ENCODE results near the gene RGL3.
"Not testable (repeated sequence)": the region's sequence is repeated elsewhere in the genome, so short reads cannot be mapped to it uniquely, and the experiment has no call there.

RGL3 gene

DNA sequence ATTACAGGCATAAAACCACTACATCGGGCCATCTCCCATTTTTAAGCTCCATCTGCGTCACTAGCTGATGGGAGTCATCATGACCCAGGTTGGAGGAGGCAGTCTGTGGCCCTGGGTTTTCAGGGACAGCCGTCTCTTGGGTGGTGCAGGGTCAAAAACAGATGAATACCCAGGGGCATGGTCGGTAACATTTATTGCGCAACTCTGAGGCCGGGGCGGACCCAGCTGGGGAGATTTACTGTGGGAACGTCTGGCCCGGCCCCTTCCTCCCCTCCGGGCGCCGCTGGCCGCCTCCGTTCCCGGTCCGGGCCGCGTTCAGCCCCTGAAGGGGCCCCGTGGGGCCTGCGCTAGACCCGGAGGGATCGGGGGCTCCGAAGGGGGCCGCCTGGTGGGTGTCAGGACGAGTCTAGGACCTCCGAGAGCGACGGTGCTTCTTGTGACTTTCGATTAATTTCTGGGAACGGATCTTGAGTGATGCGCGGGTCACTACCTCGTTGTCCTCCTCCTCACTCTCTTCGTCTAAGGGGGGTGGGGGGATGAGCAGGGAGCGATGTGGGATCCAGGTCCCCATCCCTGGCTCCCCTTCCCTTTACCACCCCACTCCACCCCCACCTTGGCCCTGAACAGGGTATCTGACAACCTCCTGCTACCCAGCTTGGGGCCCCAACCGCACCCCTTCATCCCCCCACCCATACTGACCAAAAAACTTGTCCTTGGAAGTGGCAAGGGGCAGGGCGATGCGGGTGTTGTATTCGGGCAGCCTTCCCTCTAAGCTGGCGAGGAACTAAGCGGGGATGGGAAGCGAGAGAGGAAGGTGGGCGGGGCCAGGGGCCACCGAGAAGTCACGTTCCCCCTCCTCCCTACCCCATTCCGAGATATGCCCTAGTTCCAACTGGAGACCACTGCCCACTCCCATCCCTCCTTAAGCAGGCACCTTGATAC is 1.6 kb upstream of the RGL3 start:
- DNase-seq (ENCODE audit: low spot score): peak; percentile 62
- TF ChIP-seq, protein P1, sequence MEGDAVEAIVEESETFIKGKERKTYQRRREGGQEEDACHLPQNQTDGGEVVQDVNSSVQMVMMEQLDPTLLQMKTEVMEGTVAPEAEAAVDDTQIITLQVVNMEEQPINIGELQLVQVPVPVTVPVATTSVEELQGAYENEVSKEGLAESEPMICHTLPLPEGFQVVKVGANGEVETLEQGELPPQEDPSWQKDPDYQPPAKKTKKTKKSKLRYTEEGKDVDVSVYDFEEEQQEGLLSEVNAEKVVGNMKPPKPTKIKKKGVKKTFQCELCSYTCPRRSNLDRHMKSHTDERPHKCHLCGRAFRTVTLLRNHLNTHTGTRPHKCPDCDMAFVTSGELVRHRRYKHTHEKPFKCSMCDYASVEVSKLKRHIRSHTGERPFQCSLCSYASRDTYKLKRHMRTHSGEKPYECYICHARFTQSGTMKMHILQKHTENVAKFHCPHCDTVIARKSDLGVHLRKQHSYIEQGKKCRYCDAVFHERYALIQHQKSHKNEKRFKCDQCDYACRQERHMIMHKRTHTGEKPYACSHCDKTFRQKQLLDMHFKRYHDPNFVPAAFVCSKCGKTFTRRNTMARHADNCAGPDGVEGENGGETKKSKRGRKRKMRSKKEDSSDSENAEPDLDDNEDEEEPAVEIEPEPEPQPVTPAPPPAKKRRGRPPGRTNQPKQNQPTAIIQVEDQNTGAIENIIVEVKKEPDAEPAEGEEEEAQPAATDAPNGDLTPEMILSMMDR (IDR thresholded peaks at IDR 0.05; ENCODE audit: borderline replicate concordance, control extremely low read depth, extremely low read depth, insufficient read depth, missing control alignments): no peak
- in situ Hi-C loops (cut with MboI; ENCODE audit: low sequenced_read_pairs, unreplicated experiment): no loop called here

DNA sequence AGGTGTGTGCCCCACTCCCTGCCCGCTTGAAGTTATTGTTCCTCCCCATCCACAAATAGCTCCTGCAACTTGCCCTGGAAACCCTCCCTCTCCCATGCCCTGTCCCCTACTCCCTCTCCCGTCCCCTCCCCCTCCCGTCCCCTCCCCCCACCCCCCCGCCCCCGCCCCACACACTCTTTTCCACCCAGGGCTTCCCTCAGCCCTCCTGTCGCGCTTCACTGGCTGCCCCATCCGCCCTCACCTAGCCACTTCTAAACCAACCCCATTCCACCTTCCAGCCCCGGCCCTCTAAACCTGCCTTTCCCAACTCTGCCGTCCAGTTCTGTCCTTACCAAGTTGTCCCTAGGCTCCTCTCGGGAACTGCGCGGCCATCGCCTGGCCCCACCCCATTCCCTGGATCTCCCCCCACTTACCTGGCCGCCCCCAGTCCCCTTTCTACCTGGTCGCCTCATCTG is 993 bp downstream of the RGL3 start:
- DNase-seq (ENCODE audit: low spot score): peak; percentile 36
- TF ChIP-seq, protein P1 (IDR thresholded peaks at IDR 0.05; ENCODE audit: borderline replicate concordance, control extremely low read depth, extremely low read depth, insufficient read depth, missing control alignments): no peak
- in situ Hi-C loops (cut with MboI; ENCODE audit: low sequenced_read_pairs, unreplicated experiment): no loop called here

GRCh38 chr19:11416346-11417052 is 2.6 kb downstream of the RGL3 start:
- TF ChIP-seq, protein P1 (IDR thresholded peaks at IDR 0.05; ENCODE audit: borderline replicate concordance, control extremely low read depth, extremely low read depth, insufficient read depth, missing control alignments): no peak
- DNase-seq (ENCODE audit: low spot score): no peak
- in situ Hi-C loops (cut with MboI; ENCODE audit: low sequenced_read_pairs, unreplicated experiment): no loop called here

DNA sequence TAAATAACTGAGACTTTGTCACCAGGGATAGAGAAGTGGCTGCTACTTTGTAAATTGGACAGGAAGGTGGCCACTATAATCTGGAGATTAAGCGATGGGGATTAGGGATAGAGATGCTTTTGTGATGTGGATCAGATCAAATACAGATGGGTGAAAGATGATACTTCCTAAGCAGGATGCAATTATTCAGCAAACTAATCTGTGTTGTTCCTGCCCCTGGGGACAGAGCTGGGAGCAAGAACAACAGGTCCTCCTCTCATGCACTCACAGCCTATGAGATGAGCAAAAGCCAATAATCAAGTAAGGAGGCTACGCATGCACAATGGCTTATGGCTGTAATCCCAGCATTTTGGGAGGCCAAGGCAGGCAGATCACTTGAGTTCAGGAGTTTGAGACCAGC is 4.6 kb downstream of the RGL3 start:
- TF ChIP-seq, protein P1 (IDR thresholded peaks at IDR 0.05; ENCODE audit: borderline replicate concordance, control extremely low read depth, extremely low read depth, insufficient read depth, missing control alignments): no peak
- no peak for DNase-seq (ENCODE audit: low spot score)

DNA sequence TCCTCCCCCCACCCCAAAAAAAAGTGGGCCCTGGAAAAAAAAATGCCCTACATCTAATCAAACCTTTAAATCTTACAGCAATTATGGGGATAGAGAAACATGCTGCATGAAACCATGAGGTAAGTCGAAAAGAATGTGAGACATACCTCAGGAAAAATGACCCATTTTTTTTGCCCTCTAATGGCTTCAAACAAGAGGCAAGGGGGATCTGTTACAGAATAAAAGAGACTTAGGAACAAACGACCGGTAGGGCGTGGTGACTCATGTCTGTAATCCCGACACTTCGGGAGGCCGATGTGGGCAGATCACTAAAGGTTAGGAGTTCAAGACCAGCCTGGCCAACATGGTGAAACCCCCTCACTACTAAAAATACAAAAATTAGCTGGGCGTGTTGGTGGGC is 8.4 kb downstream of the RGL3 start:
- in situ Hi-C loops (cut with MboI; ENCODE audit: low sequenced_read_pairs, unreplicated experiment): no loop called here
- DNase-seq (ENCODE audit: low spot score): no peak
- TF ChIP-seq, protein P1 (IDR thresholded peaks at IDR 0.05; ENCODE audit: borderline replicate concordance, control extremely low read depth, extremely low read depth, insufficient read depth, missing control alignments): no peak

More for the DNA sequence above, 4.6 kb downstream of the RGL3 start:
- in situ Hi-C loops (cut with MboI; ENCODE audit: low sequenced_read_pairs, unreplicated experiment): no loop called here

DNA sequence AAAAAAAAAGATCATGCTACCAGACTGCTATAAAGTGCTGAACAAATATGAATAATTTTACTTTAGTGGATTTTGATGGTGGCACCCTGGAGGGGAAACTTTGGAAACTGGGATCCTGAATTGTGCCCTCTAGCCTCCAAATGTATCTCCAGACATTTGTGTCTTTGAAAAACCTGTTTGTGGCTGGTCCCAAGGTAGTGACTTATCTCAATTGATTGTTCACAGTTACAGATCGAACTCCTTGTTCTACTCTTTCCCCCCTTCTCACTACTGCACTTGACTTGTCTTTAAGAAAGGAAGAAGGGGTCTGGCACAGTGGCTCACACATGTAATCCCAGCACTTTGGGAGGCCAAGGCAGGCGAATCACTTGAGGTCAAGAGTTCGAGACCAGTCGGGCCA is 10.5 kb downstream of the RGL3 start:
- TF ChIP-seq, protein P1 (IDR thresholded peaks at IDR 0.05; ENCODE audit: borderline replicate concordance, control extremely low read depth, extremely low read depth, insufficient read depth, missing control alignments): no peak
- no peak for DNase-seq (ENCODE audit: low spot score)
- in situ Hi-C loops (cut with MboI; ENCODE audit: low sequenced_read_pairs, unreplicated experiment): no loop called here

DNA sequence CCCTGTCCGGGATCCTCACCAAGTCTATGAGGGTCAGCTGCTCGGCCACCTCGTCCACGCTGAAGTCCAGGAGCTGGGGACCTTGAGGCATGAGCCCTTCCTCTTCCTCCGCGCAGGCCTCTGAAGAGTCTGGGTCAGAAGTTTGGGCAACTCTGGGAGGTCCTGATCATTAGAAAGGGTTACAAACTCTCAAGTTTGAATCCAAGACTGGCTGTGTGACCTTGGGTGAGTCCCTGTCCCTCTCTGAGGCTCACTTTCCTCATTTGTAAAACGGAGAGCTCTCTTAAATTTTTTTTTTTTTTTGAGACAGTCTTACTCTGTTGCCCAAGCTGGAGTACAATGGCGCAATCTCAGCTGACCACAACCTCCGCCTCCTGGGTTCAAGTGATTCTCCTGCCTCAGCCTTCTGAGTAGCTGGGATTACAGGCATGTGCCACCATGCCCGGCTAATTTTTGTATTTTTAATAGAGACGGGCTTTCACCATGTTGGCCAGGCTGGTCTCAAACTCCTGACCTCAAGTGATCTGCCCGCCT is 12.3 kb downstream of the RGL3 start:
- DNase-seq (ENCODE audit: low spot score); in situ Hi-C loops (cut with MboI; ENCODE audit: low sequenced_read_pairs, unreplicated experiment): not testable (repeated sequence)

All from GM13976 (cell line).